HG02840 (cell line): ENCODE results near the gene PRKD1.
"Not testable (repeated sequence)": the region's sequence is repeated elsewhere in the genome, so short reads cannot be mapped to it uniquely, and the experiment has no call there.

Experiments
- ATAC-seq: cut with Tn5 transposase; IDR thresholded peaks from one replicate; pipeline ENCODE4 v1.9.1; 2021; ENCODE audit warnings: mild to moderate bottlenecking, moderate library complexity, moderate number of reproducible peaks; ENCODE audit not compliant: unreplicated experiment, low FRiP score

PRKD1 gene

DNA sequence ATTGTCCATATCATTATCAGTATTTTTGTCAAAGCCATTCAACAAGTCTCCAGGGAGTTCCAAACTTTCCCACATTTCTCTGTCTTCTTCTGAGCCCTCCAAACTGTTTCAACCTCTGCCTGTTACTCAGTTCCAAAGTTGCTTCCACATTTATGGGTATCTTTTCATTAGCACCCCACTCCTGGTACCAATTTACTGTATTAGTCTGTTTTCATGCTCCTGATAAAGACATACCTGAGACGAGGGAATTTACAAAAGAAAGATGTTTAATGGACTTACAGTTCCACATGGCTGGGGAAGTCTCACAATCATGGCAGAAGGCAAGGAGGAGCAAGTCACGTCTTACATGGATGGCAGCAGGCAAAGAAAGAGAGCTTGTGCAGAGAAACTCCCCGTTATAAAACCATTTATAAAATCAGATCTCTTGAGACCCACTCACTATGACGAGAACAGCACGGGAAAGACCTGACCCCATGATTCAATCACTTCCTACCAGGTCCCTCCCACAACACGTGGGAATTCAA is 87.2 kb downstream of the PRKD1 start:
- not testable (repeated sequence) for ATAC-seq

DNA sequence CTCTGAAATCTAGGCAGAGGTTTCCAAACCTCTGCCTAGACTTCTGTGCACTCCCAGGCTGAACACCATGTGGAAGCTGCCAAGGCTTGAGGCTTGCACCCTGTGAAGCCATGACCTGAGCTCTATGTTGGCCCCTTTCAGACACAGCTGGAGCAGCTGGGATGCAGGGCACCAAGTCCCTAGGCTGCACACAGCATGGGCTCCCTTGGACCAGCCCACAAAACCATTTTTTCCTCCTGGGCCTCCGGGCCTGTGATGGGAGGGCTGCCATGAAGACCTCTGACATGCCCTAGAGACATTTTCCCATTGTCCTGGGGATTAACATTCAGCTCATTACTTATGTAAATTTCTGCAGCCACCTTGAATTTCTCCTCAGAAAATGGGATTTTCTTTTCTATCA is 88.0 kb downstream of the PRKD1 start:
- not testable (repeated sequence) for ATAC-seq

GRCh38 chr14:29838752-29839151 is 88.9 kb downstream of the PRKD1 start:
- ATAC-seq, result no peak

GRCh38 chr14:29836395-29836794 is 91.3 kb downstream of the PRKD1 start:
- ATAC-seq, result no peak

- ATAC-seq, result no peak
Observed at GRCh38 chr14:29832042-29832441, 95.6 kb downstream of the PRKD1 start.

DNA sequence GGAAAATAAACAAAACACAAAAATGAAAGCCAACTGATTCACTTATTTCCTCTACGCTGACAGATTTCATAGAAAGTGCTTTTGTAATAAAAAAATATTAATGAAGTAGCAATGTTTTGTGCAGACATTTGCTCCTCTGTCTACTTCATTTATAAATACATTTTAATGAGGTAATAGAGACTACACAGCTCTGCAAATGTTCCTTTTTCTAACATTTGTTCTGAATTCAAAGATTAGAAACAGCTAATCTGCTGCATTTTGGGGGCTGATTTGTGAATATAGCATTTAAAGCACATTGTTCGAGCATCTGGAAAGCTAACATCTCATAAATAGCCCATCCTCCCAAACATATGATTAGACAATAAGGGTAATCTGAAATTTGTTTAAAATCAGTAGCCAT is 97.8 kb downstream of the PRKD1 start:
- ATAC-seq, result no peak

DNA sequence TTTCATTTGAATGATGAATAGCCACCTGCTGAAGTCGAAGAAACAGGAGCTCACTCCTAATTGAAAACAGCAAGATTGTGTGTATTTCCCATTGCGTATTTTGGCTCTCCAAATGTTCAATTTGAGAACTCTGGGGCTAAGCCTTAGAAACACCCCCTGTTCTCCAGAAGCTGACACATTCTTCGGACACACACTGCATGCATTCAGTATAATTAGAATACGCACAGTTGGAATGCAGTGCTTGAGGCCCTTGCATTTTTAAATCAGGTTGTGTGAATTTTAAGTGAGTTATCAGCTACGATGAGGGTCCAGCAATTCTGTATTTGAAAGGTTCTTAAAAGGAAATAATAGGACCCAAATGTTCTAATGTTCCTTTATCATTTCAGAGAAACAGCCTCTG is 103.8 kb downstream of the PRKD1 start:
- no peak for ATAC-seq

GRCh38 chr14:29822430-29822709 is 105.3 kb downstream of the PRKD1 start:
- no peak for ATAC-seq

DNA sequence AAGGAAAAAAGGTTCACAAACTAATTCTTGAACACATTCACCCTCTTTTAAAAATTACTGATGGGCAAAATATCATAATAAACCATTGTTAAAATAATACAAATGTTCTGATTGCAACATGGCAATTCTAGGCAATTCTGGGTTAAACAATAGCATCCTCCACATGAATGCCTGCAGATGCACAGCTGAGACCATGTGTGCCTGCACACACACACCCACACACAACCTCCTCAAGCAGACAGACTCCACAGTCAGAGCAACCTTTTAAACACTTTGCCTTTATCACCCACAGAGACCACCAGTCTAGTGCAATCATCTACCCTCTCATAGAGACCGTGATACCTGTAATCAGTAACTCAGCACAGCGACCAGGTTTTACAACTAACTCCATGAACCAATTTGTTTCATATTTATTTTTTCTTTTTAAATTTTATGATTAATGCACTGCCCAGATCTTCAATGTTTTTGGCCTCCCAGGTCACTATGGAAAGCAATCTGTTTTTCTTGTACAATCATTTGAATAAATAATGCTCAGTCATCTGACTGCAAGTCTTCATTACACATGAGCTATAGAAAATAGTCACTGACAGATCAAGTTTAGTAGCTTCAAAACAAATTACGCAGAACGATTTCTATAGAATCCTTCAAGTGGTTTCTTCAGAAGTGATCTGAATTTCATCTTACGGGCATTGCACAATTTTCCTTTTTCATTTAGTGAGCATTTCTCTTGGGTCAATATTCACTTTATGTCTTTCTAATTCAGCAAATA is 105.8 kb downstream of the PRKD1 start:
- ATAC-seq, result no peak

DNA sequence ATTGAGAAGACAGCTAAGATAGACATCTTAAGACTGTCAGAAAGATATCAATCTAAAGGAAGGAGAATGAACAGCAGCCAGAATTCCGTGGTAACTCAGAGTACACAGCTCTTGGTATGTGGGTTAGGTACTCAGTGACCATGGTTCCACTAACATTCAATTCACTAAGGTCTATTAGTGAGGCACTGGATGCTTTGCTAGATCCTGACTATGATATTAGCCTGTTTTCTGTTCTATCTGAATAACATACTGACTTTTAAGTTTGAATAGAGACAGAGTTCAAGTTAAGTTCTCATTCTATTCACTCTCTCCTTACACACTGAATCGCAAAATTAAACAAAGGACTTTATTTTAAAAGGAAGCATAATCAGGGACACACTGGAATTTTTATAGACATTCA is 106.4 kb downstream of the PRKD1 start:
- ATAC-seq, result no peak

DNA sequence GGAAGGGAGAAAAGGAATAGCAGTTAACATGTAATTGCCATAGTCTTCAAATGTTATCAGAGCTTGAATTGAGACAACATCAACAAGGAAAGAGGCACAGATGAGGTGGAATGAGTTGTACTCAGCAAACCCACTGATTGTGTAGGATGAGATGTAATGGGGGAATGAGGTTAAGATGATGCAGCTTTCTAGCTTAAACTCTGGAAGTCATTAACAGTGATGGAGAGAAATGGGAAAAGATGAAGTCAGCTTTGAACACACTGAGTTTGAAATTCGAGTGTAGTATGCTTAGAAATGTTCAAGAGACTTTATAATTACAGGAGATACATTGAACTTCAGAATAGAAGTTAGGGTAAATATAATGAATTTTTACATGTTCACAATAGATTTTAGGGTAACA is 106.9 kb downstream of the PRKD1 start:
- no peak for ATAC-seq

GRCh38 chr14:29817767-29818405 is 109.8 kb downstream of the PRKD1 start:
- ATAC-seq, result no peak

- ATAC-seq, result no peak
Observed at GRCh38 chr14:29815016-29815674, 112.5 kb downstream of the PRKD1 start.

- no peak for ATAC-seq
Observed at GRCh38 chr14:29814156-29815015, 113.3 kb downstream of the PRKD1 start.

DNA sequence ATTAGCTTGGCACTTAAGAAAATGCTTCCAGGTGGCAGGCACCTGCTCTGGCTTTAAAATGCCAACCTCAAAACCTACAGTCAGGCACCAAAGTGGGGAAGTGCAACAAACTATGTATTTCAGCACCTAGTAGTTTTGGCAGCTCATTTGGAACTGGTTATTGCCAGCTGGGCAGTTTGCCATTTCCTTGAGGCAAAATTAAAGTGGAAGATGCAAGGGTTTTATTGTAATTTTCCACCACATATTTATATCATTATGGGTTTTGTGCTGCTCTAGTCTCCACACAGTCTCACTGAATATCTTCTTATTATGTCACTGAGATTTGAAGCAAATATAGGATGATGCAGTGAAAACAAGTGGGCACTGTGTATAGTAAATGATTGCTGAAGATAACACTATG is 117.0 kb downstream of the PRKD1 start:
- ATAC-seq, result no peak

DNA sequence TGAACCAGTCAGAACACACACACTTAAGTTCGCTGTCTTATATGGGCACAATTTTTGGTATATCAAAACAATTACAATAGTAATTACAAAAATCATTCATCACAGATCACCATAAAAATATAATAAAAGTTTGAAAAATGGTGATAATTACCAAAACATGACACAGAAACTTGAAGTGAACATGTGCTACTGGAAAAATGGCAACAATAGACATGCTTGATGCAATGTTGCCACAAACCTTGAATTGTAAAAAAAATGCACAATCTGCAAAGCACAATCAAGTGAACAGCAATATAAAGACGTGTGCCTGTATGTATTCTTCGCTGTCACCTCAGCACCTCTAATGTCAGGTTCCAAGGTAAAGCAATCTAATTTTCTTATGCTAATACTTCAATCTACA is 117.6 kb downstream of the PRKD1 start:
- ATAC-seq, result no peak

- ATAC-seq, result no peak
Observed at GRCh38 chr14:29806124-29806517, 121.5 kb downstream of the PRKD1 start.

DNA sequence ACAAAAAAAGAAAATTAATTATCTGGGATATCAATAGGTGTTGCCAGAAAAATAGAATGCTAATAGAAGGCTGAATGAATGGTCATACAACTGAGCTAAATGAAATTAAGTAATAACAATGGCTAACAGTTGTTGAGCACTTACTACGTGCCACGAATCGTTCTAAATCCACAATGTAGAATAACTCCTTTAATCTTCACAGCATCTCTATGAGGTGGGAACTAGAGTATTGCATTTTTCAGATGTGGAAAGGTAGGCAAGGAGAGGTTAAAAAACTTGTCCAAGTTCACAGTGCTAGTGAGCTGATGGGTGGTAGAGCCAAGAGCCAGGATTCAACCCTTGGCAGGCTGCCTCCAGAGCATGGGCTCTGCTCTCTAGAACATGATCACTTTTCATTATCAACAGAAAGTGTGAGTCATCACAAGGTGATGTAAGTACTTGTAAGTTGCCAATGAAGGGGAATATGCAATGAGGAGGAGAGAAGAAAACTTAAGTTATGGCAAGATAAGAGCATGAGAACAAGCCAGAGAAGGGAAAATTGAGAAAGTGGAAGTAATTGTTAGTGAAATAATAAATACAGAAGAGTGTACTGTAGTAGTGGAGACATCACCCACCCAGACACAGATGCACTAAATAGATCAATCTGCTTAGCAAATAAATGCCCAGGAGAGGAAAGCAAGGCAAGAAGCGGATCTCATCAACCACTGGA is 122.1 kb downstream of the PRKD1 start:
- no peak for ATAC-seq

- ATAC-seq, result no peak
Observed at GRCh38 chr14:29804481-29805266, 123.0 kb downstream of the PRKD1 start.
